Right lobe of liver (tissue), 4 donors: ENCODE data around the gene METTL4.

Experiments used
- POLR2A ChIP-seq: fragments of 450-650 bp; IDR thresholded peaks from one replicate; pipeline ENCODE4 v1.6.1; 2017; ENCODE audit warnings: antibody characterized with exemption, mild to moderate bottlenecking
- TF ChIP-seq, protein P1 (sequence below), 4 donors: fragments of 200-600 bp in 3 of 4; fragments of 450-650 bp in 1 of 4; IDR thresholded peaks; one replicate each; pipeline versions ENCODE4 v1.5.1 to v1.8.0; 2016 to 2022; ENCODE audit warnings: antibody characterized with exemption in 4 of 4, mild to moderate bottlenecking in 2 of 4
- donor health status: DM: no; HTN: no; CAD: no.
- donor health status: DM: no; HTN: no; CAD: no.
- donor health status: DM: no; HTN: yes; CAD: no.

GRCh38 chr18:2597639-2598038 is 26.3 kb upstream of the METTL4 start:
- TF ChIP-seq, protein P1, sequence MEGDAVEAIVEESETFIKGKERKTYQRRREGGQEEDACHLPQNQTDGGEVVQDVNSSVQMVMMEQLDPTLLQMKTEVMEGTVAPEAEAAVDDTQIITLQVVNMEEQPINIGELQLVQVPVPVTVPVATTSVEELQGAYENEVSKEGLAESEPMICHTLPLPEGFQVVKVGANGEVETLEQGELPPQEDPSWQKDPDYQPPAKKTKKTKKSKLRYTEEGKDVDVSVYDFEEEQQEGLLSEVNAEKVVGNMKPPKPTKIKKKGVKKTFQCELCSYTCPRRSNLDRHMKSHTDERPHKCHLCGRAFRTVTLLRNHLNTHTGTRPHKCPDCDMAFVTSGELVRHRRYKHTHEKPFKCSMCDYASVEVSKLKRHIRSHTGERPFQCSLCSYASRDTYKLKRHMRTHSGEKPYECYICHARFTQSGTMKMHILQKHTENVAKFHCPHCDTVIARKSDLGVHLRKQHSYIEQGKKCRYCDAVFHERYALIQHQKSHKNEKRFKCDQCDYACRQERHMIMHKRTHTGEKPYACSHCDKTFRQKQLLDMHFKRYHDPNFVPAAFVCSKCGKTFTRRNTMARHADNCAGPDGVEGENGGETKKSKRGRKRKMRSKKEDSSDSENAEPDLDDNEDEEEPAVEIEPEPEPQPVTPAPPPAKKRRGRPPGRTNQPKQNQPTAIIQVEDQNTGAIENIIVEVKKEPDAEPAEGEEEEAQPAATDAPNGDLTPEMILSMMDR (IDR thresholded peaks at IDR 0.05) = no peak
- no peak for TF ChIP-seq POLR2A
